Activated gamma-delta T cell (primary cell): ENCODE data around the gene UNC13A.
"Not testable (repeated sequence)": the region's sequence is repeated elsewhere in the genome, so short reads cannot be mapped to it uniquely, and the experiment has no call there.

Source experiments
- DNase-seq: peaks from one replicate; lab custom pipeline; 2025; lab: John Stamatoyannopoulos, UW

Gene UNC13A

DNA sequence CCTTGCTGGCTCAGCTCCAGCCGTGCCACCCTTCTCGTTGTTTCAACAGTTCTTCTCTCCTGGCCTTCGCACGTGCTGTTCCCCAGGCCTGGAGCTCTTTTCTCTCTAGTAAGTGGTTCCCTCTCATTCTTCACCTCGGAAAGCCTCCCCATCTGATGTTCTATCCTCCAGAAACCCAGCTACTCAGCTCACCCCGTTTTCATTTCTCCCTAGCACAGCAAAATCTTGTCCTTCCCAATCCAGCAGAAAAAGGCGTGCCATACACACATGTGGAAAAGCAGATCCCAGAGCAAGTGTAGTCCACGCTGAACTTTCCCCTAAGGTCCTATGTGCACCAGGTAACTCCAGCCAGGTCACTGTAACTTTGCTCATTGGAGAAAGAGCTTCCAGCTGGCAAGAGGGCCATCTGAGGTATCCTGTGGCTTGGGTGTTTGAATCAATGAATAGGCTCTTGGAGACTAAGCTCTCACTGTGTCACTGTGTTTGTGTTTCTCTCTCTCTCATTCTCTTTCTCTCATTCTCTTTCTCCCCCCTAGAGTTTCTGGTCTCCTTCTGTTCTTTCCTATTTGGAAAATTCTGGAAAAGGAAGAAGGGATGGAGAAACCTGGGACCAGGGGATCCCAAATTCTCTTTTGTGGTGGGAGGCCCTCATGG is 83.7 kb downstream of the UNC13A start:
- DNase-seq, result no peak

DNA sequence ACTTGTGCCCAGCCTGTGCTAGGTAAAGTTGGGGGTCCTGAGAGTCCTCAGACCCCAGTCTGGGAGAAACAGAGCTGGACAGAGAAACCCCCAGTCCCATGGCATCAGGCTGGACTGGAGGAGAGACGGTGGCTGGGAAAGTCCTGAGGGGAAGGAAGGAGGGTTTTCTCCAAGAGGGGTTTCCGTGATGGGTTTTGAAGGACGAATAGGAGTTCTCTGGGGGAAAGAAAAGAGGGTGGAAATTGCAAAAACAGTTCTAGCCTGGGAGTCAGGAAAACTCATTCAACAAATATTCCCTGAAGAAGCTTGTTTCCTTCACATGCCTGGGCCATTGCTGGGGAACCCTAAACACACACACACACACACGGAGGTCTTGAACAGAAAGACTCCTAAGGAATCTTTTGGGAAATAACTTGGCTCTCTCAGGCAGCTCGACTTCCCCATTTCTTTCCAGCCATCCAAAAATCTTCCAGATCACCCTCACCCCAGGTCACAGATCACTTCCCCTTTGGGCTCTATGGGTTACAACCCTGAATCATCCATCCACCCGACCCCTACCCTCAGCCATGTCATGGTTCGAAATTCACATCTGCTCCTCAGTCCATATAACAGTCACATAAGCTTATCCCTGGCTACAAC is 85.2 kb downstream of the UNC13A start:
- no peak for DNase-seq

DNA sequence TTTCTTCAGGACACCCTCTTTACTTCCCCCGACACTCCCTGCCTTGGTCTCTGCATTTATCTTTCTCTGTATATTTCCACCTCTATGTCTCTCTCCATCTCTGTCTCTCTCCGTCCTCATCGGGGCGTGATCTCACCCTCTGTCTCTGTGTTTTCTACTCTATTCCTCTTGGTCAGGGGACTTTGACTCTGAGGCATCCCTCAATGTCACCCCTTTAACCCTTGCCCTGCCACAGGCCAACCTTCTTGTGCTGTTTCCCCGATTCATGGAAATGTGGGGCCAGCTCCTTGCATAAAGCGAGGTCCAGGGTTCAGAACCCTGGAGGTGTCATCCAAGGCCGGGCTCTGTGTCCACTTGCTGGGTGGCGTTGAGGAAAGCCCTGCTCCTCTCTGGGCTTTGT is 85.9 kb downstream of the UNC13A start:
- DNase-seq, result no peak

DNA sequence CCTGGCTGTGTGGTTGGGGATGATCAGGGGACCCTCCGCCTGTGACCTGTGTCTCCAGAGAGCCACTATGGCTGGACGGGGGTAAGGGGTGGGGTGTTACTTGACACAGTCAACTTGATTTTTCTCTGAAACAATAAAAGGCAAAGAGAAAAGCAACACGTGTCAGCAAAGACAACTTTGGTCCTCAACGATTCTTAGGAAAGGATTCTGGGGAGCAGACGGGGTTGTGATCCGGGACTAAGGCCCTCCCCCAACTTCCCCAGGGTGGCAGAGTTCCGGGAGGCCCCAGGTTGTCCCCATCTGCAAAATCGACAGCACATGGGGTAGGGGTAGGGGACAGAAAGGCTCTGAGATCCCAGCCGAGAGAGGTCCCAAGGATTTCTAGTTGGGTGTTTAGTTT is 86.5 kb downstream of the UNC13A start:
- DNase-seq, result no peak

DNA sequence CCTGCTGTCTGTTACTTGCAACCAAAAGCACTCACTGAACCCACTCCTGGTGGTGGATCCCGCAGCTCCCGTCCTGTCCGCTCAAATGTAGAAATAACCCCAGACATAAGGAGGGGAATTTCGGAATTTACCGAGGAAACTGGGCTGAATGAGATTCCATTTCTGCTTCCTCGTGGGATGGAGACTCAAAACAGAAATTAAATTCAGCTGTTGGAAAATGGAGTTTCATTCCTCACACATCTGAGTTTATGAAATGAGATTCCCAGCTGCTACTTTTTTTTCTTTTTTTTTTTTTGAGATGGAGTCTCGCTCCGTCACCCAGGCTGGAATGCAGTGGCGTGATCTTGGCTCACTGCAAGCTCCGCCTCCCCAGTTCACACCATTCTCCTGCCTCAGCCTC is 88.4 kb downstream of the UNC13A start:
- no peak for DNase-seq

DNA sequence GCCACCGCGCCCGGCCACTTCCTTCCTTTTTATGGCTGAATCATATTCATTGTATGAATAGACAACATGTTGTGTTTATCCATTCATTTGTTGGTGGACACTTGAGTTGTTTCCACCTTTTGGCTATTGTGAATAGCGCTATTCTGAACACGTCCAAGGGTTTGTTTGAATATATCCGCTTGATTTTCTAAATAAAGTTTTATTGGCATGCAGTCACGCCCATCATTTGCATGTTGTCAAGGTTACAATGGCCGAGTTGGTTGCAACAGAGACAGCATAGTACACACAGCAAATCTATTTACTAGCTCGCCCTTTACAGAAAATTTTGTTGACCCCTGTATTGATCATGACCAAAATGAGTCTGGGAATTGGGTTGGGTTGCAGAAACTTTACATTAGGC is 89.2 kb downstream of the UNC13A start:
- no peak for DNase-seq

DNA sequence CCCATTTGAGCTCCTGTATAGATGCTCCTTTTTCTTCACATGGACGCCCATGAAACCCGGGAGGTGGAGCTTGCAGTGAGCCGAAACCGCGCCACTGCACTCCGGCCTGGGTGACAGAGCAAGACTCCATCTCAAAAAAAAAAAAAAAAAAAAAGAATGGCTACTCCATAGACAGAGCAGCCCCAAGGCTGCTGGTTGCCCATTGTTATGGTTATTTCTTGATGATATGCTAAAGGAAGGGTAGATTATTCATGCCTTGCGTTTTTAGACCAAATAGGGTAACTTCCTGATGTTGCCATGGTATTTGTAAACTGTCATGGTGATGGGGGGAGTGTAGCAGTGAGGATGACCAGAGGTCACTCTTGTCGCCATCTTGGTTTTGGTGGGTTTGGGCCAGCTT is 90.1 kb downstream of the UNC13A start:
- not testable (repeated sequence) for DNase-seq

DNA sequence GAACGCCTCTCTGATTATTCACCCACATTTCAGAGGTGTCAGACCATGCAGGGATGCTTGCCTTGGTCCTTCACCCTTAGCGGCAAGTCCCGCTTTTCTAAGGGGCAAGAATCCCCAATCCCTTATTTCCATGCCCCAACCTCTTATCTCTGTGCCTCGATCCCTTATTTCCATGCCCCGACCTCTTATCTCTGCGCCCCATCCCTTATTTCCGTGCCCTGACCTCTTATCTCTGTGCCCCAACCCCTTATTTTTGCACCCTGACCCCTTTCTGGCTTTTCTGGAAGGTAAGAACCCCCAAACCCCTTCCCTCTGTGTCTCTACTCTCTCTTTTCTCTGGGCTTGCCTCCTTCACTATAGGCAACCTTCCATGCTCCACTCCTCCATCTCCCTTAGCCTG is 93.9 kb downstream of the UNC13A start:
- DNase-seq, result not testable (repeated sequence)

DNA sequence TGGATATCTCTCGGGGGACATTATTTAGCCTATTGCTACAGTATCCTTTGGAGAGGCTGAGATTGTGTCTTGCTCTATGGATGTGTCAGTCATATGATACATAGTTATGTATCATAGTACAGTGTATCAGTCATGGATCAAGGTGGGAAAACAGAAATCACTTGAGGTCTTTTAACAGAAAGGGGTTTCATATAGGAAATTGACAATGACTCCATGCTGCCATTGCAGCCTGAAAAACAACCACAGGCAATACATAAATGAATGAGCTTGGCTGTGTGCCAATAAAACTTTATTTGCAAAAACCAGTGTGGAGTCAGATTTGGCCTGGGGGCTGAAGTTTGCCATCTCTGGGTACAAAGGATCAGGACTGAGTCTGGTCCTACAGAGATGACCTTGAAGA is 97.3 kb downstream of the UNC13A start:
- DNase-seq, result no peak

DNA sequence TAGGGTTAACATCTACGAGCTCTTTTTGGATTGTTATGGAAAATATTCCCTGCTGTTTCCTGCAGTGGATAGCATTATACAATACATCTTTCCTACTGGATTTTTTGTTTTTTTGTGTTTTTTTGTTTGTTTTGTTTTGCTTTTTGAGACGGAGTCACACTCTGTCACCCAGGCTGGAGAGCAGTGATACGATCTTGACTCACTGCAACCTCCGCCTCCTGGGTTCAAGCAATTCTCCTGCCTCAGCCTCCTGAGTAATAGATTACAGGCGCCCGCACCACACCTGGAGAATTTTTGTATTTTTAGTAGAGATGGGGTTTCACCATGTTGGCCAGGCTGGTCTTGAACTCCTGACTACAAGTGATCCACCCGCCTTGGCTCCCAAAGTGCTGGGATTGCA is 102.8 kb downstream of the UNC13A start:
- not testable (repeated sequence) for DNase-seq

DNA sequence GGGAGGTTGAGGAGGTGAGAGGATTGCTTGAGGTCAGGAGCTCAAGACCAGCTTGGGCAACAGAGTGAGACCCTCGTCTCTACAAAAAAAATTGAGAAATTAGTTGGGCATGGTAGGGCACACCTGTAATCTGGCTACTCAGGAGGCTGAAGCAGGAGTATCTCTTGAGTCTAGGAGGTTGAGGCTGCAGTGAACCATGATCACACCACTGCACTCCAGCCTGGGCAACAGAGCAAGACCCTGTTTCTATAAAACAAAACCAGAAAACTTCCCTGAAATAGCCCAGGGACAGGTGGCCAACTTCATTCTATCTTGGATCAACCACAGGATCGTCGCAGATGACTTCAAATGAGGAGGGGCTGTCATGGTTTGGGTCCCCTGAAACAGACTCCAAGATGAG is 104.0 kb downstream of the UNC13A start:
- no peak for DNase-seq

DNA sequence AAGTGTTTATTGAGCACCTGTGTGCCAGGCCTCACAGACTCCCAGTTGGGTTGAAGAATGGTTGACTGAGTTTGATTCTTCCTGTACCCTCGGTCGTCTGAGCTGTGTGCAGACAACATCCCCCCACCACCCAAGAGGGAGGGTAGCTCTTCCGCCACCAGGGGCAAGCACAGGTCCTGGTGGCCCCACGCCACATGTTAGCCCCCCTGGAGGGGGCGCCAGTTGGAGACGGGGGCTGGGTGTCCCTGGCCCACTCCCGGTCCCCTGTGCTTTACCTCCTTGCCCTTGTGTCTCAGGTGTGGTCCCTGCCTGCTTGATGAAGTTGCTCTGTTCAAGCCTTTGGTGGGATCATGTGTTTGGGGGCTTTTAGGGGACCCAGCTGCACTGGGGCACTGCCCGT is 105.5 kb downstream of the UNC13A start:
- no peak for DNase-seq

DNA sequence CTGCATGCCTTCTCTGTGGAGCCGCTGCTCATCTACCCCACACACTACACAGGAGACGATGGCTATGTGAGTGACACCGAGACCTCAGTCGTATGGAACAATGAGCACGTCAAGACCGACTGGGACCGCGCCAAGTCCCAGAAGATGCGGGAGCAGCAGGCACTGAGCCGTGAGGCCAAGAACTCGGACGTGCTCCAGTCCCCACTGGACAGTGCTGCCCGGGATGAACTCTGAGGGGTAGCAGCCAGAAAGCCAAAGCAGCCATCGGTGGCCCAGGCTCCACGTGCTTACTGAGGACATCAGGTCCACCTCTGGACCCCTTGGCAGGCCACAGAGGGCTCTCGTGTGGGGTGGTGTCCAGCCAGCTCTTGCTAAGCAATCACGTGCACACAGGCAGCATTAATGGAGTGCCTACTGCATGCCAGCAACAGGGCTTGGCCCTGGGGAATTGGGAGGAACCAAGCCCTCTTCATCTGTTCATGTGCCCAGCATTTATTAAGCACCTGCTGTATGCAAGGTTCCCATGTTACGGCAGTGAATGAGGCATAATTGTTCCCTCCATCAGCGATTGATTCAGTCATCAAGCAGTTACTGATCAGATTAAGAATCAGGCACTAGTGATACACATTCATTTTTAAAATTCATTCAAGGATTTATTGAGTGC is 106.8 kb downstream of the UNC13A start:
- DNase-seq, result no peak

DNA sequence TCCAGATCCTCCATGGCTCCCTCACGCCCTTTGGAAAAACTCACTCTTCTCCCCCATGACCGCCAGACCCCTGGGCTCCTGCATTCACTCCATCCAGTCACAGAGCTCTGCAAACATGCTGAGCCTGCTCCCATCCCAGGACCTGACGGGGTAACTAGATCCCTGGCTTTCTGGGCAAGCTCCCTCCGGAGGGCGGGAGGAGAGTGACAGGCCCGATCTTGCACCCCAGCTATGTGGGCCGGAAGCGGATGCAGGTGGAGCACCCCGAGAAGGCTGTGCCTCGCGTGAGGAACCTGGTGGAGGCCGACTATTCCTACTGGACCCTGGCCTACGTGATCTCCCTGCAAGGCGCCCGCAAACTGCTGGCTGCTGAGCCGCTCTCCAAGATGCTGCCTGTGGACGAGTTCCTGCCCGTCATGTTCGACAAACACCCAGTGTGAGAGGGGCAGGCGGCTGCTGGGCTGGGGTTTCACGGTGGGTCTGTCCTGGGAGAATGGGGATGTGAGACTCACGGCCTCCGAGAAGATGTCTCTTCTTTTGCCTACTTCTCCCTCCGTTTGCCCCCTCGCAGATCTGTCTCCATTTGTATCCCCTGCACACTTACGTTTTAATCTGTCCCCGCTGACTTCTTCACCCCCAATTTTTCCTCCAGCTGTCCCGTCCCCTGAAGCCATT is 107.5 kb downstream of the UNC13A start:
- DNase-seq, result no peak

DNA sequence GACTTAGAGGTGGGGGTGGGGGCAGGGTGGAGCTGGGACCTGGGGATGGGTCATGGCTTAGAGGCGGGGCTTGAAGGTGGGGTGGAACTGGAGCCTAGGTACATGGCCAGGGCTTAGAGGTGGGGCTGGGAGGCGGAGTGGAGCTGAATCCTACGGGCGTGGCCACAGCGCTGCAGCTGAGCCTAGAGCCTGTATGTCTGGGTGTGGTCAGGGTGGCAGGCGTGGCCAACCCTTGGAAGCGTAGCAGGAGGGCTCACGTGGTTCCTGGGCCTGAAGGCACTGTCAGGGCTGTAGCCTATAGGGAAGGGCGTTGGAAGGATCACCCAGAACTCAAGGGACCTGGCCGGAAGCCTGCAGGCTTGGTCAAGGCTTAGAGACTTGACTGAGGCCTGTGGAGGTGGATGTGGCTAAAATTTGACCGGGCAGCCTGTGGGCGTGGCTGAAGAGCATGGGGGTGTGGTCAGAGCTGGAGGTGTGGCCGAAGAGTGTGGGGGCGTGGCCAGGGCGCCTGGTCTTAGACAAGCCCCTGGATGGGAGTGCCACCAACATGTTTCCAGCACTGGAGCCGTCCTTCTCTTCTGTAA is 108.4 kb downstream of the UNC13A start:
- no peak for DNase-seq

DNA sequence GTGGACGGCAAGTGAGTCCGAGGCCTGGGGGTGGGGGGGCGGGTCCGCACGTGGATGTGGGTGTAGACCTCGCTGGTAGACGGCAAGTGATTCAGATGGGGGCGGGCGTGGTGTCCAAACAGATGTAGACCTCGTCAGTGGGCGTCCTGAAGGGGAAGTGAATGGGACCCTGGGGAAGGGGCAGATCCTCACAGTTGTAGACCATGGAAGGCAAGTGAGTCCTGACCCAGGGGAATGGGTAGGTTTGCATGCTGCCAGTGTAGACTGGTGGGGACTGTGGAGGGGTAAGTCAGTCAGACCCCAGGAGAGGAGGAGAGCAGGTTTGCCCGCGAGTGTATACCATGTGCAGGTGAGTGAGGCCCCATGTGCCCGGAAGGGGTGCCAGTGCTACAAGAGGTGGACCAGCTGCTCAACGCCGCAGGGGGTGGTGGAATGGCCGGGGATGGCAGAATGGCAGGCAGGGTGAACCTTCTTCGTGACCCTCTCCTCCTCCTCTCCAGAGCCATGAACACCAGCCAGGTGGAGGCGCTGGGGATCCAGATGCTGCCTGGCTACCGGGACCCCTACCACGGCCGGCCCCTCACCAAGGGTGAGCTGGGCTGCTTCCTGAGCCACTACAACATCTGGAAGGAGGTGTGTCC is 110.6 kb downstream of the UNC13A start:
- DNase-seq, result no peak

DNA sequence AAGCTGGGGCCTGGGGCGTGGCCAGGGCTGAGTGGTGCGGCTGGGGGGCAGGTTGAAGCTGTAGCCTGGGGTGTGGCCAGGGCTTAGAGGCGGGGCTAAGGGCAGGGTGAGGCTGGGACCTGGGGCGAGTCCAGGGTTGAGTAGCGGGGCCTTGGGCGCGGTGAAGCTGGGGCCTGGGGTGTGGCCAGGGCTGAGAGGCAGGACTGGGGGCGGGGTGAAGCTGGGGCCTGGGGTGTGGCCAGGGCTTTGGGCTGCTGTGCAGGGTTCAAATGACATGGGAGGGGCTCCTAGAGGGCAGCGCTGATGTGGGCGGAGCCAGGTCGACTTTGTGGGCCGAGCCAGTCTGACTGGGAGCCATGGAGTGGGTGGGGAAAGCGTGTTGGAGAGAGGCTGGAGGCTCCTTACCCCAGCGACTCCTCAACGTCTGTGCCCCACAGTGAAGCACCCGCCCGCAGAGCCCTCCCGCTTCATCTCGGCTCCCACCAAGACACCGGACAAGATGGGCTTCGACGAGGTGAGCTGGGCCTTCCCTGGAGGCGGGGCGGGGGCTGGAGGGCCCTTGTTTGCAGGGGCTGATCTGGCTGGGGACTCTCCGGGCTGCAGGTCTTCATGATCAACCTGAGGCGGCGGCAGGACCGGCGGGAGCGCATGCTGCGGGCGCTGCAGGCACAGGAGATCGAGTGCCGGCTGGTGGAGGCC is 111.2 kb downstream of the UNC13A start:
- no peak for DNase-seq

DNA sequence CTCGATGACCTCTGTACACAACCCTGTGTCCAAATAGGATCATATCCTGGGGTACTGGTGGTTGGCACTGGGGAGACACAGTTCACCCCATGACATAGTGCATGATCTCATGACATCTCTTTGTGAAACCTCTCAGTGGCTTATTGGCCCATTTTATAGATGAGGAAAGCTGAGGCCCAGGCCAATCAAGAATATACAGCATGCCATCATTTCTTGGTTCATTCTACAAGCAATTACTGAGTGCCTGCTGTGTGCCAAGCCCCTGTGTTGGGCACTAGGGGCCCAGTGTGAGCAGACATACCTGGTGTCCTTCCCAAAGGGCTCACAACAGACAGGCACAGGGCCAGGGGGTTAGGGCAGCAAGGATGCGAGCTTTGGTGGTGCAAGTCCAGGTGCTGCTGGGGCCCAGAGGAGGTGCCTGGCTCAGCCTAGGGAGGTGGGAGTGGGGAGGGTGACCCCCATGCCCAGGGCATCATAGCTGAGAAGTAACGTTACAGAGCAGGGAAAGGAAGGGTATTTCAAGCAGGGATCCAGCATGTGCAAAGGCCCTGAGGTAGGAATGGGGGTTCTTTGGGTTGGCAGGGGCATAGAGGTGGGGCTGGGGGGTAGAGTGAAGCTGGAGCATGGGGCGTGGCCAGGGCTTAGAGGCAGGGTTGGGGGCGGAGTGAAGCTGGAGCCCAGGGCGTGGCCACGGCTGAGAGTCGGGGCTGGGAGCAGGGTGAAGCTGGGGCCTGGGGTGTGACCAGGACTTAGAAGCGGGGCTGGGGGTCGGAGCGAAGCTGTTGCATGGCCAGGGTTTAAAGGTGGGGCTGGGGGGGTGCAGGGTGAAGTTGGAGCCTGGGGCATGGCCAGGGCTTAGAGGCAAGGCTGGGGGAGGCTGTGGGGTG is 112.0 kb downstream of the UNC13A start:
- no peak for DNase-seq

DNA sequence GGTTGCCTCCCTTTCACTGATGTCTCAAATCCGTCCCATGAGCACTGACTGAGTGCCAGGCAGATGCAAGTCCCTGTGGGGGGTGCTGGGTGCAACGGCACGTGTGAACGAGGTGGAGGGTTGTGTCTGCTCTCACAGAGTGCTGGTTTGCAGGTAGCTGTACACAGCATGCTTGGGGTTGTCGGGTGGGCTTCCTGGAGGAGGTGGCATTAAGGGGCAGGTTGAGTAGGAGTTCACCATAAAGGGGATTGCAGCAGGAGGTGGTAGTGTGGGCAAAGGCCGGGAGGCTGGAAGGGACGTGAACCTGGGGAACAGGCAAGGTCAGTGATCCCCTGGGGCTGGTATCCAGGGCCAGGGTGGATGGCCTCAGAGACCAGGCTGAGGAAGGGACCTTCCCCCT is 115.5 kb downstream of the UNC13A start:
- no peak for DNase-seq

DNA sequence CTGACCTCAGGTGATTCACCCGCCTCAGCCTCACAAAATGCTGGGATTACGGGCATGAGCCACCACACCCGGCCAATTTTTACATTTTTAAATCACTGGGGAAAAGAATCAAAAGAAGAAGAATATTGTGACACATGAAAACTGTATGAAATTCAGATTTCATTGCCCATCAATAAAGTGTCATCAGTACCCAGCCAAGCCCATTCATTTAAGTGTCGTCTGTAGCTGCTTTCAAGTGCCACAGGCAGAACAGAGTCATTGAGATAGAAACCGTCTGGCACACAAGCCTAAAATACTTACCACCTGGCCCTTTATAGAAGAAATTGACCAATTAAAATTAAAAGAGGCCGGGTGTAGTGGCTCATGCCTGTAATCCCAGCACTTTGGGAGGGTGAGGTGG is 117.4 kb downstream of the UNC13A start:
- no peak for DNase-seq
